GM12864 (cell line): ENCODE data around the gene PPM1N.

Experiments used
- DNase-seq: peaks from one replicate; pipeline ENCODE4 v3.0.0-alpha.2; 2011; ENCODE audit warnings: low read depth
- H3K4me3 ChIP-seq: 2 replicates; pipeline ENCODE4 v1.5.1; 2011; ENCODE audit warnings: mild to moderate bottlenecking, low read depth, low read length, control low read depth
- TF ChIP-seq, protein P1 (sequence below): IDR thresholded peaks from 2 replicates; pipeline ENCODE4 v1.5.1; 2011; ENCODE audit warnings: low read depth, mild to moderate bottlenecking, moderate library complexity, low read length, control low read depth, inconsistent platforms; ENCODE audit errors: missing control alignments

The PPM1N gene

DNA sequence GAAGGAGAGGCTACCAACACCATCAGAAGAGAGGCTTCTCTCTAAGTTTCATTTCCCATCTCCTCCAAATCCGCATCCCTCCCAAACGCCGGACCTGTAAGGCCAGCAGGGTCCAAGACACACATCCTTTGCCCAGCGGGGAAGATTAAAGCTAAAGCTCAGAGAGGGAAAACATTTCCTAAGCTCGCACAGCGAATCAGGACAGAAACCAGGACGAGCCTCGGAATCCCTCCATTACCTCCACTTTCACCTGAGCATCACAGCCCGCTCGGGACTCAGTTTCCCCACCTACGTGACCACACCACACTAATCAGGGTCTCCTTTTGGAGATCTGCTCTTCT, 31.2 kb upstream of the PPM1N start:
- DNase-seq = no peak

DNA sequence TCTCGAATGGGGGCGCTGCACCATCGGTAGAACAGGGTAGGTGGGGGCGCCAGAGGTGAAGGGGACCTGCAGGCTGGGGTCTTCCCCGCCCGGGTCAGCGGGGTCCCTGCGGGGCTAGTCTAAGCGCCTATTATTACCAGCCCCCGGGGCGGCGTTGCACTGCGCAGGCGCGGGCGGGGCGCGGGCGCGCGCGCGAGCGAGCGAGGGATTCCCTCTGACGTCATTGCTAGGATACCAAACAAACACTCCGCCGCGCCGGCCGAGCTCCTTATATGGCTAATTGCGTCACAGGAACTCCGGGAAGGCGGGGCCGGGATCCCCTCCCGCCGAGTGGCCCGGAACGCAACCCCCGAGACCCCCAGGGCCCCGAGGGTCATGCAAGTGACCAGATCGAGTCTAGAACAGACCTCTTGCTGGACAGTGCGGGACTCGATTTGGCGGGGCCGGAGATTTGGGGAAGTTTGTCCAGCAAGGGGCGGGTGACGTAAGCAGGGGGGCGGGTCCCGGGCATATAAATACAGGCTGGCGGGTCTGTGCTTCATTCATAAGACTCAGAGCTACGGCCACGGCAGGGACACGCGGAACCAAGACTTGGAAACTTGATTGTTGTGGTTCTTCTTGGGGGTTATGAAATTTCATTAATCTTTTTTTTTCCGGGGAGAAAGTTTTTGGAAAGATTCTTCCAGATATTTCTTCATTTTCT, 30.6 kb upstream of the PPM1N start, which contains the start of gene FOSB:
TSS of gene FOSB (plus strand) at position 541 of the 703 bp plus-strand sequence. CDS start 591 bp downstream, outside the sequence.
- peak; percentile 77 for DNase-seq
- TF ChIP-seq, protein P1, sequence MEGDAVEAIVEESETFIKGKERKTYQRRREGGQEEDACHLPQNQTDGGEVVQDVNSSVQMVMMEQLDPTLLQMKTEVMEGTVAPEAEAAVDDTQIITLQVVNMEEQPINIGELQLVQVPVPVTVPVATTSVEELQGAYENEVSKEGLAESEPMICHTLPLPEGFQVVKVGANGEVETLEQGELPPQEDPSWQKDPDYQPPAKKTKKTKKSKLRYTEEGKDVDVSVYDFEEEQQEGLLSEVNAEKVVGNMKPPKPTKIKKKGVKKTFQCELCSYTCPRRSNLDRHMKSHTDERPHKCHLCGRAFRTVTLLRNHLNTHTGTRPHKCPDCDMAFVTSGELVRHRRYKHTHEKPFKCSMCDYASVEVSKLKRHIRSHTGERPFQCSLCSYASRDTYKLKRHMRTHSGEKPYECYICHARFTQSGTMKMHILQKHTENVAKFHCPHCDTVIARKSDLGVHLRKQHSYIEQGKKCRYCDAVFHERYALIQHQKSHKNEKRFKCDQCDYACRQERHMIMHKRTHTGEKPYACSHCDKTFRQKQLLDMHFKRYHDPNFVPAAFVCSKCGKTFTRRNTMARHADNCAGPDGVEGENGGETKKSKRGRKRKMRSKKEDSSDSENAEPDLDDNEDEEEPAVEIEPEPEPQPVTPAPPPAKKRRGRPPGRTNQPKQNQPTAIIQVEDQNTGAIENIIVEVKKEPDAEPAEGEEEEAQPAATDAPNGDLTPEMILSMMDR = peak; percentile 6
- peak within 1 kb of the TSS; percentile 67 for H3K4me3 ChIP-seq

More for the DNA sequence above, 31.2 kb upstream of the PPM1N start:
- peak overlapping the region; percentile 61 for H3K4me3 ChIP-seq
- TF ChIP-seq, protein P1 = no peak

DNA sequence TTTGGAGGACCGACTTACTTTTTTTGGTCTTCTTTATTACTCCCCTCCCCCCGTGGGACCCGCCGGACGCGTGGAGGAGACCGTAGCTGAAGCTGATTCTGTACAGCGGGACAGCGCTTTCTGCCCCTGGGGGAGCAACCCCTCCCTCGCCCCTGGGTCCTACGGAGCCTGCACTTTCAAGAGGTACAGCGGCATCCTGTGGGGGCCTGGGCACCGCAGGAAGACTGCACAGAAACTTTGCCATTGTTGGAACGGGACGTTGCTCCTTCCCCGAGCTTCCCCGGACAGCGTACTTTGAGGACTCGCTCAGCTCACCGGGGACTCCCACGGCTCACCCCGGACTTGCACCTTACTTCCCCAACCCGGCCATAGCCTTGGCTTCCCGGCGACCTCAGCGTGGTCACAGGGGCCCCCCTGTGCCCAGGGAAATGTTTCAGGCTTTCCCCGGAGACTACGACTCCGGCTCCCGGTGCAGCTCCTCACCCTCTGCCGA, 30.0 kb upstream of the PPM1N start:
- H3K4me3 ChIP-seq = peak overlapping the region; percentile 67
- TF ChIP-seq, protein P1 = no peak
- DNase-seq = no peak

DNA sequence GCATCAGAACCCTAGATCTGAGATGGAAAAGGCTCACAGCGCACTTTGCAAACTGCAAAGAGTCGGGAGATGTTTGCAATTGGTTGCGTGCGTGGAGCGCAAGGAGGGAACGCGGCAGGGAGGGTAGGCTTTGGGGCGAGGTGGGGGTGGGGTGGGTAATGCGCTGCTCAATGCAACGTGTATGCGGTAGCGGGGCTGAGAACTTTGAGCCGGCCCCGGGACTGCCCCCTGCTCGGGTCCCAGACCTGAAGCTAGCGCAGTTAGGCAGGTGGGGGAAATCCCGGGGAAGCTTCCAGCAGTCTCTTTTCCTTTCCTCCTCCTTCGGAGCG, 29.5 kb upstream of the PPM1N start:
- no peak for DNase-seq
- TF ChIP-seq, protein P1 = no peak
- H3K4me3 ChIP-seq = peak overlapping the region; percentile 67

DNA sequence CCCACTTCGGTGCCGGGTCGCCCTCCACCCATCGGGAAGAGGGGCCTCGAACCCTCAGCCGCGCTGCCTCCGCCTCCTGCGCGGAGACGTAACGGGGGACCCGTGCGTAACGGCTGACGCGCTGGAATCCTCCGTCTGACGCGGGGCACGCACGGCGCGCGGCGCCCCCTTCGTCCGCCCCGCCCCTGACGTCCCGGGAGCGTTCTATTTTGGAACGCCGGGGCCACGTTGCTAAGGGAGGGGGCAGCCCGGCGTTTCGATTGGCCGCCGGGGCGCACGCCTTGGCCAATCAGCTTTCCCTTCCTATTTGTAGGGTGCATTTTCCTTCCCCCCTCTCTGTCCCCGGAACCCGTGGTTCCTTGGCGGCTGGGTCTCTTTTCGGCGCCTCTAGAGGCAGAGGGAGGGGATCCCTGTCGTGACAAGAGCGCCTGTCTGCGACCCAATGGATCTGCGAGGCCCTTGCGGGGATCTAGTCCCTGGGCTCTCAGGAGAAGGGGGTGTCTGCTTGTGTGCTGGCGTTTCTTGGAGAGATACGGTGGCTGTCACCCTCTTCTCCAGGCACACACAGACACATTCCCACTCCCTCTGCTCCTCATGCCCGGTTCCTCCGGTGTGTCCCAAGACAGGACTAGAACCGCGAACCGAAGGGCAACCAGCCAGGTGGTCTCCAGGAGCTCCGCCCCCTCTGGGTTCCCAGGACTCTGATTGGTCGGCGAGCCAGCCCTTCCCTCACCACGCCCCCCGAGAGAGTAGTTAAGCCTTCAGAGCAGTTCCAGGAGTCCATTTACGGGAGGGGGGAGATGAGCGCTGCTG, 28.9 kb upstream of the PPM1N start:
- DNase-seq = peak; percentile 81
- H3K4me3 ChIP-seq = peak overlapping the region; percentile 67
- TF ChIP-seq, protein P1 = no peak

DNA sequence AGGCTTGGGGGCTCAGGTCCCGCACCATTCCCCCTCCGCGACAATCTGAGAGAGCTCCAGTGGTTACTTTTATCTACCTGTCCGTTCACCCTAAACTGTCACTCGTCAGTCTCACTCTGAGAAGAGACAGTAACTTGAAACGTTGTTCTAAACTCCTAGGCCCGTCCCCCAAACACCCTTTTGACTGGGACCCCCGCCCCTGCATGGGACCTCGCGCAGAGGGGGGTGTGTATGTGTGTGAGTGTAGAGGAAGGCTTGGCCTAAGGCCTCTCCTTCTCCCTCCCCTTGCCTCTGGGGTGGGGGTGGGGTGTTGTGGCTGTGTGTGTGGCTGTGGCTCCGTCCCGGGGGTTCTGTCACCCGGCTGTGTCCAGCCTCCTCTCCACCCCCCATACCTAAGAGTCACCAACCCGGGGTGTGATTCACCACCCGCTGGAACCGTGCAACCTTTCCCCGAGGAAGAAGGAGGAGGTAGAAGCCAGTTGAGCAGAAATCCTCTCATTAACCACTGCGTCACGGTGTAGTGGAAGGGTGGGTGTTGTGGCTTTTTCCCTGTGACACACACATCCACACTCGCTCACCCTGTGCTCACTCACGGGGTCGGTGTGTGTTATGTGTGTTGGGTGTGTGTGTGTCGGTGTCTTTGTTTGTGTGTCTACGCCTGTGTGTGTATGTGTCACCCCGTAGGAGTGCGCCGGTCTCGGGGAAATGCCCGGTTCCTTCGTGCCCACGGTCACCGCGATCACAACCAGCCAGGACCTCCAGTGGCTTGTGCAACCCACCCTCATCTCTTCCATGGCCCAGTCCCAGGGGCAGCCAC, 28.1 kb upstream of the PPM1N start:
- TF ChIP-seq, protein P1 = no peak
- peak overlapping the region; percentile 67 for H3K4me3 ChIP-seq
- no peak for DNase-seq
